Hematopoietic multipotent progenitor cell treated with erythropoietin and hydrocortisone succinate and interleukin-3 and kit ligand, for 8 days (in vitro differentiated cells): ENCODE results near the gene TGFA.
"Not testable (repeated sequence)": the region's sequence is repeated elsewhere in the genome, so short reads cannot be mapped to it uniquely, and the experiment has no call there.

Source experiments
- DNase-seq: peaks from one replicate; pipeline ENCODE4 v3.0.0-alpha.2; 2015

Gene TGFA

DNA sequence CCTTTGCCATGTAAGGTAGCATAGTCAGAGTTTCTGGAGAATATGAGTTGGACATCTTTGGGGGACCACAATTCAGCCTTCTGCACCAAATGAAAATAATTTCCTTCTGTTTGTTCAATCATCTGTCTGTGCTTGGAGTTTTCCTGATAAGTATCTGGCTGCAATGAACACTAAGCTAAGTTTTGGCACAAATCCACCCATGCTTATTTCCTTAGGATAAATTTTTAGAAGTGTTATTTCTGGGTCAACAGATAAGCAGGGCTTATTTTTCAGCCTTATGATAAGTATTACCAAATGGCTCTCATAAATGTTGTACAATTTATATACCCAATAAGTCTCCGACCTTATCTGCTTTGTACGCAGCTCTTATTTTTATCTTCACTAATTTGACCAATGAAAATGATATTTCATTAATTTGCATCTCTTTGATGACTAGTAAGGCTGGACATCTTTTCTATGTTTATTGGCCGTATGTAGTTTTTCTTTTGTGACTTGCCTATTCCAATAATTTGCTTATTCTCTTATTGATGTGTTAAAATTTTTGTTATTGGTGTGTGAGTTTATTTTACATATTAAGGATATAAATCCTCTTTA, 59.2 kb downstream of the TGFA start:
- no peak for DNase-seq

DNA sequence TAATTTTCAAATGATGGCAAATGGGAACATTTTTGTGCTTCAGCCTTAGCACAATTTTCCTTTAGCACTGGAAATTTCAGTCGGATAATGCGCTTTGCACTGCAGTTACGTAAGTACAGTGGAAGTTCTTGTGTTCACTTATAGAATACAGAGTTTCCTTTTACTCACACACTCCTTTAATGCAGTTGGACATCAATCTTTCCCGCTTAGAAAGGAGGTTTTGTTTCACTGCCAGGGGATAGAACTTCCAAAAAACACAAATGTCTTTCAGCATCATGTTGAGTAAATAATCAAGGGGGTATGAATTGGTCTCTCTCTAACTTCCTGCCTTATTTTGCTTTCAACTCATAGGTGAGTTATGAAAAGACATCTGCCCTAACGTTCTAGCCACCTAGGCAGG, 63.2 kb downstream of the TGFA start:
- no peak for DNase-seq

DNA sequence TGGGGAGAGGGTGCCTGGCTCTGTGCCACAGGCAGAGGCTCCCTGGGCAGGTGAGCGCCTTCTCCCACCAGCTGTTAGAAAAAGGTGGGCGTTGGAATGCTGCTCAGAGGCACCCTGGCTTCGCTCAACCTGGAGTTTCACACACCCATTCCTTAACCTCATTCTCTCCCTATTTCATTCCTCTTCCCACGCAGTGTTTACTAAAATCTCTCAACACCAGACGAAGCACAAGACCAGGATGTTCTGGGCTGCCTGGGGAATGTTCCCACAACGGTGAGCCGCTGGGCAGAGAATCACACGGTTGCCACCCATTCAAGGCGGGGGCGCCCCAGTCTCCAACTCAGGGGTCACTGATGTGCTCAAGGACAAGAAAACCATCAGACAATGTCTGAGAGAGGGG, 64.5 kb downstream of the TGFA start:
- no peak for DNase-seq

DNA sequence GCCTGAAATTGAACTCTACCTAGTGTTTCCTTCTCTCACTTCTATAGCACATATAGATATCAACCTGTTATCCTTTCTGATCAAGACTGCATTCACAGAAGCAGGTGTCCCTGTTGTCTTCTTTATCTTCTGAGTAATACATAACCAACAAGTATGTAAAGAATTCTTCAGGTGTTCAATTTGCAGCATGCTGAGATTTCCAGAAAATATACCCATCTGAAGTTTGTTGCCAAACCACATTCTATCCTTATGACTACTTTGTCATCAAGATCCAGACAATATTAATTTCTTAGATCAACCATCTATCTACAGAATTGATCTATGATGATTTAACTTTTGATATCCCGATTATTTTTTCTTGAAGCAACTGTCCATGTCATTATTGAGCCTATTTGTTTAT, 69.5 kb downstream of the TGFA start:
- DNase-seq = no peak

DNA sequence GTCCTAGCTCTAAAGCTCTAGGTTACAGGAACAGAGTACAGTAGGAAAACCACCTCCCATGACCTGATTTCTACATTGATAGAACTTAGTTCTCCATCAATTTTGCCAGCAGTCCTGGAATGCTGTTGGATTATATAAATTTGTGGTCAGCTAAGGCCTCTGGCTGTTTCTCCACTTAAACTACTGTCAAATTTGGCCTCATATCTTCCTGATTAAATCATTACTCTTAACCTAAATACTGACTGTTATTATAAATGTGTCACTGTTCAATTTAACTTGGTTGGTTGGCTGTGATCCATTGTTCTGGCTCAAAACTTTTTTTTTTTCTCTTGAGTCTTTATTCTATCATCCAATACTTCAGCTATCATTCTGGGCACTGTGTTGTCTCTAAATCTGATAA, 71.2 kb downstream of the TGFA start:
- no peak for DNase-seq

DNA sequence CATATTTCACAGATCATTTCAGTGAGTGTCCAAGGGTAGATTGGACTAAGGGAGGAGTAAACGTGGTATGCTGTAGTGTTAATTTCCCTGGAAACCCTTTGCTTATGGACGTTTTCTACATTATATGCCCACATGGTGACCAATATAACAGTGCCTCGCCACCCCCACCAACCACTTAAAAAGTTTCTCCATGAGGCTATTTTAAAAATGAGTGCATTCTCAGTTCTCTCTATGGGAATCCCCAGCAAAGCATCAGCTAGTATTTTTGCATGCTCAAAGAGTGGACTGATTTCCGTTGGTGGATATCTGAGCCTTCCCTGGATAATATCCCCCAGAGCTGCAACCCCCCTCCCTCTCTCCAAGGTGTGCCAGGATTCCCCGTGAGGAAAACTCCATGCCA, 73.2 kb downstream of the TGFA start:
- no peak for DNase-seq

DNA sequence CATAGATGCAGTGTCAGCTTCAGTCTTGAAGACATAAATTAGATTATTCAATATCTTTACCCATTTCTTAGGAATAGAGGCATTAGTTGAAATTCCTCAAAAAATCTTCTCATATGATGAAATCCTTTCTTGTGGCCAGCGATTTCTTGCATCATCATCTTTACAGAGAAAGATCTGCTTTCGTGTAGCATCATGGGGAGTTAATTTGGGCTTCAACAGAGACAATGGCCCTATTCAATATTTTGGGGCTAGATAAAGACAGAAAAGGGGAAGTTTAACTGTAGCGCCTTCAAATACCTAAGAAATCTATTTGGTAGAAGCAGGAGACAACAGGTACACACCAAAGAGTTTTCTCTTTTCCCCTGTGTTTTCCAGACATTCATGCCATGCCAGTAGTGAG, 73.8 kb downstream of the TGFA start:
- DNase-seq = no peak

DNA sequence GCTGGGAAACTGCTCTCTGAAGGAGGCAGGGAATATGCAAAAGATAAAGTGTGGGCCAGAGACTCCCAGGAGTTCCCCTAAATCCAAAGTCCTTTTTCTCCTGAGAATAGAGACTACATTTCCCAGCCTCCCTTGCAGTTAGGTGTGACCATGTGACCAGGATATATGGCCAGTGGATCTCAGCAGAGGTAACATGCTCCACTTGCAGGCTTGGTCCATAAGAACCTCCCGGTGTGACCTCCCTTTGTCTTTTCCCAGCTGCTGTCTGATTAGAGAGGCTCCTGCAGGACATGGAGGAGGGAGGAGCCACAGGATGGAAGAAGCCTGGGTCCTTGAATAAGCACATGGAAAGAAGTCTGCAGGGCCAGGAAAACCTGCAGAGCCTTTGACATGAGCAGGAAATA, 76.2 kb downstream of the TGFA start:
- no peak for DNase-seq

DNA sequence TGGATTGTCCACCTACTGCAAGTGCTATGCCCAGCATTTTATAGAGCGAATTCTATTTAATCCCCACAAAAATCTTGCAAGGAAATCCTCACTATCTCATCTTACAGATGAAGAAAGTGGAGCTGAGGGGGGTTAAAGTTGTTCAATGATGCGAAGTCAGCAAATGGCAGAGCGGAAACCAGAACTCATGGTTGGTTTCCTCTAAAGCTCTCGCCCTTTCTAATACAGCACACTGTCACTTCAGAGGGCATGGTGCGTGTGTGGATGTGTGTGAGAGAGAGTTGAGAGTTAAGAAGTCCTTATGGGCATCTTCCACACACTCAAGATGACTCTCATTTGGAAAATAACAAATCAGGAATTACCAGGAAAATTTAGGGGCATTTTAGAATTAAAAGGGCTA, 78.4 kb downstream of the TGFA start:
- DNase-seq = no peak

DNA sequence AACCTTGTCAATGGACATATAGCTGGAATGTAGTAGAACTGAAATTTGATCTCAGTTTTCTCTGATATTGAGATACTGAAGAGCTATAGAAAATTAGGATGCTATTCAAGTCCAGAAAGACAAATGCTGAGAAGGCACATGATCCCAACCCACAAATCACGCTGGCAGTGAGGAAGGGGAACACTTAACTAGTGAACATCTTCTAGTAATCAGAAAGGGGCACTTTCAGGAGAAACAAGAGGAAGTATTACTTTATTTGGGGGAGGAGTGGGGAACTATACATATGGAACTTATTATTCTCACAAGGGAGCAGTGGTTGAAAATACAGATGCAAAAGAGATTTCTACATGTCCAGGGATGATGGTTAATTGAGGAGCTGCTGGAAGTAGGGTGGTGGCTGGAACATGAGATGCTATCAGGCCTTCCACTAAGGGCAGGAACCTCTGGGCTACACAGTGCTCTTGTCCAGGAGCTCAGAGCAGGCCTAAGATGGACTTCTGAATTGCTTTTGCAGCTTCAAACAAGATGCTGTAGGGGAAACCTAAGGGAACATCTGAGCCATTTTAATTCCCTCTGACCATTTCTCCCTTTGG, 79.3 kb downstream of the TGFA start:
- no peak for DNase-seq

DNA sequence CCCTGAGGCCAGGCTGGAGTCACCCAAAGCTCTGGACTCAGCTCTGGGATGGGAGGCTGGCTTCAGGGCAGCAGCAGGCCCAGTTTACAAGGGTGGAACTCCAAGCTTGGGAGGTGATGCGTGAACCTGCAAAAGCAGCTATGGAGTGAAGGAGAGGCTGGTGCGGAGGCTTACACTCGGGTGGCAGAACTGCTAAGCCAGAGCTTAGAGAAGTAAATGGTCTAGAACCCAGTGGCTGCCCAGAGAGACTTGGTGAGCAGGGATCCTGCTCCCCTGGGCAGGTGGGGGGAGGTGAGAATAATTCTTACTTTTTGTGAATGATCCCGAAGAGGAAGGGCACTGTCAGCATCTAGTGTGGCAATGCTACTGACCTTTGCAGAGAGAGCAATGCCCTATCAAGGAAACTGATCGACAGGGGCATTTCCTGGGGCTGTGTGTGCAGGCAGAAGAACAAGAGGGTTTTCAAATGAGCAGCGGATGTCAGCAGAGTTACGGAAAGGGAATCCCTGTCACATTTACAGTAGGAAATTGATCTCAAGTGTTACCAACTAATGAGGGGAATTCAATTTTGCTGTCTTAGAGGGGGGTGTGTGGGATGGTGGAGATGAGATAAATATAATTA, 80.4 kb downstream of the TGFA start:
- DNase-seq = no peak

DNA sequence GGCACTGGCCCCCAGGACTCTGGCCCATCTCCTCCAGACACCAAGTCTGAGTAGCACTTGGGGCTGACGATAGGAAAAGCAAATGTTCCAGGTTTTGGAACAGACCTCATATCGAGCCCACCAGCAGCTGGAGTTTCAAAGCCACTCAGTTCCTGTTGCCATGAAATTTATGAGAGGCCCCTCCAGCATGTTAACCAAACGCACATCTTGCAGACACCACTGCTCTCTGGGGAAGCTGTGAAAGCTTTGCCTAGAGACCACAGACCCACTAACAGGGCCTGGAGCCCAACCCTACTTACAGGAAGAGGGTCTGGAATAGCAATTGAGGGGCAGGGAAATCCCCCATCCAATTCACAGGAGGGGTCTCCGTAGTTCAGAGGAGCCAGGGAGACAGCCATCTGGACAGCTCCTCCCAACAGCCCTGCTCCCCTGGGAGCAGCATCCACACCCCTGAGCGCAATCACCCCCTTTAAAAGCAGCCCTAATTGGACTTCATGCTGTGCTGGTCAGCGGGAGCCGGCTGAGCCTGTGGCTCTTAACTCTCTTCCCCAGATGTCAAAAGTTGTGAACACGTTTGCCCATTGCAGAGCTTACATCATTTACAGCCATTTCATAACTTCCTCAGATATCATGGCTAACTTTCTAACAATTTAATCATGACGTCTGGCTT, 81.3 kb downstream of the TGFA start:
- no peak for DNase-seq

DNA sequence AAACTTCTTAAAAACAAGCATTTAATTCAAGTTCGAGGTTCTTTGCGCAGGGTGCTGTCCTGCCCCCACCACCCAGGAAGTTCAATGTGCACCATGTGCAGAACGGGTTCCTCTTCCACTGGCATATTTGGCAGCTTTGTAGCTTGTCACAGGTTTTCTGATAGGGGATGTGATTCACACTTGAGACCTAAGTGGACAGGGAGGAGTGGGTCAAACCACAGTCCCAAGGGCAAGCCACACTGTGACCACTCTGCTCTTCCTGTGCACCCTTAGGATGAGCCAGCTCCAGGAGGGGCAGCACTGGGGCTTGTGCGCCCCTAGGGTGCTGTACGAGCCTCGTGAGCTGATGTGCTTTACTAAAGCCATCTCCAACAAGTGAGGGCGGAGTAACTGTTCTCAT, 82.5 kb downstream of the TGFA start:
- no peak for DNase-seq

DNA sequence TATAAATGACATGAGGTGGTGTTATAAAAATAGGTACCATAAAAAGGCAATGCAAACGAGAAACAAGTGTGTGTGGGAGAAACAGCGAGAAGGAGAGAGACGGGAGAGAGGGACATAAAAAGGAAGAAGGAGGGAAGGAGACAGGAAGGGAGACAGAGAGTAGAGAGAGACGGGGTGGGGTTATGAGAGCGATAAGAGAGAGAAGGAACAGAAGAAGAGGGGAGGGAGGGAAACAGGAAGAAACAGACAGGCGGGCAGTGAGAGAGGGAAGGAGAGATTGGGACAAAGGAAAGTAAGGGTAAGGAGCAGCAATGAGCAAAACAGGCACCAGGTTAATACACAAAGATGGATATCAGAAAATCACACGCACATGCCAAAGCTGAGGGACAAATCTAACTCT, 83.7 kb downstream of the TGFA start:
- no peak for DNase-seq

DNA sequence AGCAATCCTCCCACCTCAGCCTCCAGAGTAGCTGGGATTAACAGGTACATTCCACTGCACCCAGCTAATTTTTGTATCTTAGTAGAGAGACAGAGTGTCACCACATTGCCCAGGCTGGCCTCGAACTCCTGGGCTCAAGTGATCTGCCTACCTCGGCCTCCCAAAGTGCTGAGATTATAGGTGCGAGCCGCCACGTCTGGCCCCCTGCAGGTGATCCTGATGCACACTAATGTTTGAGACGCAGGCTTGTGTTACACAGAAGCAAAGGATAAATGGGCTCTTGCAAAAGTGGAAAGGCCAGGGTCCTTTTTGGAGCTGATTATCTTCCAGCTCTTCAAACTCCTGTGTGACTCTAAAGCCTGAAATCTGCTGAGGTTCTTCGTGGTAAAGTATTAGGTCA, 84.2 kb downstream of the TGFA start:
- no peak for DNase-seq

DNA sequence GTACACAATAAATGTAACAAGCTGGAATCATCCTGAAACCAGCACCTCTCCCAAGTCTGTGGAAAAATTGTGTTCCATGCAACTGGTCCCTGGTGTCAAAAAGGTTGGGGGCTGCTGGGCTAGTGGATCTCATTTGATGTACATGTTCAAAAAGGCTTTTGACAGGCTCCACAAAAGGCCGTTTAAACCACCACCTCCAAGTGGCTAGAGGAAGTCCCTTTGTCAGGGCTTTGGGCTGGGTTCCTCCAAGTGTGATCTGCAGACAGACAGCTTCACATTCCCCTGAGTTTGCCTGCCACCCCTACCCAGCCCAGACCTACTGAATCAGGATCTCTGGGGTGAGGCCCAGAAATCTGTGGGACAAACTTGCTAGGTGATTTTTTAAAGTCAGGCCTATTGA, 84.7 kb downstream of the TGFA start:
- DNase-seq = no peak

DNA sequence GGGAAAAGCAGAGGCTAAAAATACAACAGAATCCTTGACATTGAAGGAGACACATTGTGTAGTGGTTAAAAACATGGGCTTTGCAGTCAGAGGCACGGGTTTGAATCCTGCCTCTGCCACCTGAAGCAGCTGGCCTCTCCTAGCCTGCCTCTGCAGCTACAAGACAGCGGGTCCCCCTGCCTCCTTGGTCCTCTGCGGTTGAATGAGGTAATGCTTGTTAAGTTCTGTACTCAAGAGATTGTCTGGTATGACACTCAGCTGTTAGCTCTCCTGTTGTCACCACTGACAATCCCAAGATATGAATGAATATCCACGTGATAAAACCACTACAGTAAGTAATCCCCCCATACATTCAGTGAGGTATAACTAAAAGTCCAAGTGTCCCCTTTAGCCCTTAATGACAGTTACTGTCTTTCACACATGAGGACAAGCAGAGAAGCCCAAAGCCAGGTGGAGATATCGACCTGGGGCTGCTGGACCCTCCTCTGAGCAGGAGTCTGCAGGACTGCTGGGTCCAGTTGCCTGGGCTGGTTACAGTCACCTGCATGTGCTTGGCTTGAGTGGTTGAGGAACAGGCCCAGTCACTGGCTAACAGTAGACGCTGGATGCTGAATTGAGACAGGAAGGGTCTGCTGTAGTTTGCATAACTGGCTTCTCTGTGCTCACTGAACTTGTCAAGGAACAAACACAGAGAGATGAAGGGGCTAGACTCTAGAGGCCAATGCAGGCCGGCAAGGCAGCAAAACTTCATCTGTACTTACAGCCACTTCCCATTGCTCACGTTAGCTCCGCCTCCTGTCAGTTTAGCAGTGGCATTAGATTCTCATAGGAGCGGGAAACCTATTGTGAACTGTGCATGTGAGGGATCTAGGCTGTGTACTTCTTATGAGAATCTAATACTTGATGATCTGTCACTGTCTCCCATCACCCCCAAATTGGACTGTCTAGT, 85.5 kb downstream of the TGFA start:
- no peak for DNase-seq

DNA sequence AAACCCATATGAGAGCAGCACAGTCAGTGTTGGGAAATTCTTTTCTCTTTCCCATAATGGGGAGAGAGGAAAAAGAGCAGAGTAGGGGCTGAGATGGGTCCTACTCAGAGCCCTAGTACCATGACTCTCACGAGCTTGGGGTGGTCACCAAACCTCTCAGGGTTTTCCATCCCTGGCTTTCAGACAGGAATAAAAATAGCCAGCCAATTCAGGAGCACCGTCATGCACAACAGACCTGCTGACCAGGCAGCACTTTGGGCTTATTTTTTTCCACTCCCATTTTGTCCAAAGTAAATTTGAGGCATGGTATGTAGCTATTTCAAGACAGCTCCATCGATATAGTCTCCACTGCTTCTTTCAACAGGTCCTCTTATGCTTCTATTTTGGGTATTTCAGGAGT, 86.4 kb downstream of the TGFA start:
- DNase-seq = no peak

DNA sequence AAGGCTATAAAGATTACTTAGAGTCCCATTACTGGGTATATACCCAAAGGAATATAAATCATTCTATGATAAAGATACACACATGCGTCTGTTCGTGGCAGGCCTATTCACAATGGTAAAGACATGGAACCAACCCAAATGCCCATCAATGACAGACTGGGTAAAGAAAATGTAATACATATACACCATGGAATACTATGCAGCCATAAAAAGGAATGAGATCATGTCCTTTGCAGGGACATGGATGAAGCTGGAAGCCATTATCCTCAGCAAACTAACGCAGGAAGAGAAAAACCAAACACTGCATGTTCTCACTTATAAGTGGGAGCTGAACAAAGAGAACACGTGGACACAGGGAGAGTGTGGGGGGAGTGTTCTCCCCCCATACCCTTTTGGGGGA, 87.0 kb downstream of the TGFA start:
- not testable (repeated sequence) for DNase-seq

DNA sequence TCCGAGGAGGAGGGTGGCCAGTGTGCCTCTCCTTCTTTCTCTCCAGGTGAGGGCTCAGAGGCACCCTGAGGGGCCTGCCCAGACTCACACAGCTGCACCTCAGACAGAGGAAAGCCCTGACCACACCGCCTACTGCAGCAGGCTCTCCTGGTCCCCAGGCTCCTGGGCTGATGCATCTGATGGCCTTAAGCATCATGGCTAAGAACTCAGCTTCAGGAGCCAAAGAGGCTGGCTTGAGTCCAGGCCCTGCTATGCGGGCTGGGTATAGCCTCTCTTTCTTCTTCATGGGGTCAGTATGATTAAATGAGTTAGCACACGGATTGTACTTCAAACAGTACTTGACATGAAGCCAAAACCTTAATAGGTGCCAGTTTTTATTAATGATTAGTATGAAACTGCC, 89.6 kb downstream of the TGFA start:
- no peak for DNase-seq

DNA sequence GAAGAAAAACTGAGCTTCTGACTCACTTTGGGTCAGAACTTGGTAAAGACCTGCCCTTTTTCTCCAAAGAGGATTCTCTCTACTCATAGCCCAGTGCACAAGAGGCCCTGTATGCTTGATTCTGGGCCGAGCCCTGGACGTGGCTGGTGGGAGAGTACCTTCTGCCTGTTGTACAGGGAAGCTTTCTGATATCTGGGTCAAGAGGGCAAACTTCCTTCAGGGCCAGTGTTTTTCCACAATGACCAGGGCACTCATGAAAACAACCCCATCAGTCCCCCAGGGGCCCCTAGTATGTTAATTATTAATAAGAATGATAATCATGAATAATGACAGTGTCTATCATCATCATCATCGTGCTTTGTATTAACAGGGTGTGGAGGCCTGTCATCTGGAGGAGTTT, 90.0 kb downstream of the TGFA start:
- DNase-seq = no peak

DNA sequence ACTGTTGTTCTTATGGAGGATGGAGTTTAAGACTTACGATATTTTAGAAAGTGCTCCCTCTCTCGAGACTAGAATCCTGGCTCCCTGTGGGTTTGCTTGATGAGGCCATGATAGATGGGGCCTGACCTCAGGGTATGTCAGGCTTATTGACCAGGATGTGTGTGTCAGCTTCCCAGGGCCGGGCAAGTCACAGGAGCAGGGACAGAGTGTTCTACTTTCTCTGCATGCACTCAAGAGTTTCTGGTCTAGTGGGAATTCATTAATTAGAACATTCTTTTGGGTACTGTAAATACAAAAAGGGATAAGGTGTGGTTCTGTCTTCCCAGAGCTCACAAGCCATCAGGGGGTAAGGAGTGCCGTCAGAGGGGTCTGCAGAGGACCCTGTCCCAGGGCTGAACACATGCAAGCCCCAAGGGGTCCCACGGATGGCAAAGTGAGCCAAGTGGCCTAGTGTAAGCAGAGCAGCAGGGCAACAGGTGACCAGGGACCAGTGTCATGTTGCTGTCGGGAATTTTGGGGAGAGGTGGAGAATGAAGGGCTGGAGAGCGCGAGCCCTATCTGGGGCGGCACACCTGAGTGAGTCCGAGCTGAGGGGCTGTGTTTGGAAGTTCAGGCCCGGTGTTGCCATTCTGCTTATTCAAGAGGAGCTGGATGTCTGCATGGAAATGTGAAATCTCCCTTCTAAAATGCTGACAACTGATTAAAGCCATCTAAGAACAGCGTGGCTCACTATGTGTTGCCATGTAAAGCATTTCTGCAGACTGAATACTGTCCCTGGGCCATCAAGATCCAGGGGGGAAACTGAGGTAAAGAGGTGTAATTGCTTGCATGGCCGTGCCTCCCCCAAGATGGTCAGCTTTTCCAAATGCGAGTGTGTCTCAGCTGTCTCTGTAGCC, 91.4 kb downstream of the TGFA start:
- no peak for DNase-seq
